Activated naive CD4-positive, alpha-beta T cell treated with anti-CD3 and anti-CD28 coated beads for 36 hours (primary cell): ENCODE measurements around the gene ATP6V1F. TPM values are rescaled to one million over a fixed set of nuclear protein-coding genes. Genes with fewer than 3 reads are reported as not detected.

Source experiments
- CTCF ChIA-PET: fragments of 350-600 bp; sonication (Branson Sonifier 250); formaldehyde crosslinking; loops from one replicate; lab custom pipeline; 2021; ENCODE audit warnings: antibody characterized with exemption; lab: Charles Lee
- DNase-seq: peaks from one replicate; pipeline ENCODE4 v3.0.0-alpha.2; 2020
- H3K27ac Mint-ChIP-seq: one replicate; pipeline ENCODE4 v1.8.0; 2021; ENCODE audit warnings: mild to moderate bottlenecking, mixed read lengths
- H3K27me3 Mint-ChIP-seq: one replicate; pipeline ENCODE4 v1.8.0; 2021; ENCODE audit warnings: low read depth, mixed read lengths
- H3K36me3 Mint-ChIP-seq: one replicate; pipeline ENCODE4 v1.8.0; 2021; ENCODE audit warnings: low read depth, mixed read lengths
- H3K4me1 Mint-ChIP-seq: one replicate; pipeline ENCODE4 v1.8.0; 2021; ENCODE audit warnings: low read depth, mixed read lengths
- H3K4me3 Mint-ChIP-seq: one replicate; pipeline ENCODE4 v1.8.0; 2021; ENCODE audit warnings: mild to moderate bottlenecking, moderate library complexity, mixed read lengths
- H3K9me3 Mint-ChIP-seq: one replicate; pipeline ENCODE4 v1.8.0; 2021; ENCODE audit warnings: mixed read lengths
- intact Hi-C: fragments of 100-400 bp; cut with micrococcal nuclease; formaldehyde crosslinking; loops from one replicate; pipeline ENCODE4 v1.15.1; 2023
- total RNA-seq, 2 experiments: library from RNA; stranded (reverse); gene quantifications; one replicate each; pipeline ENCODE4 v1.2.3, GENCODE V29; 2021

ATP6V1F gene
- total RNA-seq, 2 experiments from 2014 or later: 129 to 142 TPM

DNA sequence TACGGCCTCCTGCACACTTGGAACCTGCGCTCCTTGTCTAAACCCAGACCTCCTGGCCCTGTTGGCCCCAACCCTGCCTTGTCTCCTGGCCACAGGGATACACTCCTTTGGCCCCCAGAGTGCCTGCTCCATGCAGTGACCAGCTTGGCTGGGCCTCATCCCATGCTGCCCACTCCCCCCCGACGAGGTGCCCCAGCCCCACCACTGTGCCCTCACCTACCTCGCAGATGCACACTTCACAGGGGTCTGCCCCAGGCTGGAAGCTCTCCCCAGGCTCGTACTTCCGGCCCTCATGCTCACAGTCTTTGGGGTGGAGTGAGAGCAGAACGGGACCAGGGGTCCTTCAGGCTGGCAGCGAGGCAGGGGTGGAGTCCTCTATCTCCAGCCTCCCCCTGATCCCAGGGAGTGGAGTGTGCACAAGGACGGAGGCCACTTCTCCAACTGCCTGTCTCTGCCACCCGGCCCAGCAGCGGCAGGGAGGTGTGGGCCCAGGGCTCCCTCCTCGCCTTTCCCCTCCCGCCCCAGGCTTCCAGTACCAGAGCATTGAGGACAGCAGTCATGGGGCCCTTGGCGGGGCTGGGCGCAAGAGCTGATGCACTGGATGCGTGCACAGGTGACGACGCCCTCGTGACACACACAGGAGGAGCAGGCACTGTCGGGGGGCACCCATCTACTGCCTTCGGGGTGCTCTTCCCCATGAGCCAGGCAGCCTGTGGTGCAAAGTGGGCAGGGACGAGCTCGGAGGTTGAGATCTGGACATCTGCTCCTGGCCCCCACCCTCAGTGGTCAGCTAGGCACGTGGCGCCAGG, 22.1 kb downstream of the ATP6V1F start:
- no peak for DNase-seq
- intact Hi-C loops: loop anchor here (5.0 kb wide), 2 partner anchors 407 to 457 kb away; partner anchors contain the start of gene METTL2B
- Mint-ChIP-seq H3K9me3 (no peaks in the 10 kb centered on the region), H3K27me3 (peaks cover 5% of the 10 kb centered on the region), H3K36me3 (no peaks in the 10 kb centered on the region), H3K4me1 (no peaks in the 10 kb centered on the region), H3K27ac (no peak overlapping the region), H3K4me3 (no peak overlapping the region)
- CTCF ChIA-PET: interaction anchor here (1.0 to 2.3 kb wide), 12 partner anchors 22 to 440 kb away, joined by 3 to 19 read pairs (median 5); partner anchors contain the start of gene ATP6V1F

DNA sequence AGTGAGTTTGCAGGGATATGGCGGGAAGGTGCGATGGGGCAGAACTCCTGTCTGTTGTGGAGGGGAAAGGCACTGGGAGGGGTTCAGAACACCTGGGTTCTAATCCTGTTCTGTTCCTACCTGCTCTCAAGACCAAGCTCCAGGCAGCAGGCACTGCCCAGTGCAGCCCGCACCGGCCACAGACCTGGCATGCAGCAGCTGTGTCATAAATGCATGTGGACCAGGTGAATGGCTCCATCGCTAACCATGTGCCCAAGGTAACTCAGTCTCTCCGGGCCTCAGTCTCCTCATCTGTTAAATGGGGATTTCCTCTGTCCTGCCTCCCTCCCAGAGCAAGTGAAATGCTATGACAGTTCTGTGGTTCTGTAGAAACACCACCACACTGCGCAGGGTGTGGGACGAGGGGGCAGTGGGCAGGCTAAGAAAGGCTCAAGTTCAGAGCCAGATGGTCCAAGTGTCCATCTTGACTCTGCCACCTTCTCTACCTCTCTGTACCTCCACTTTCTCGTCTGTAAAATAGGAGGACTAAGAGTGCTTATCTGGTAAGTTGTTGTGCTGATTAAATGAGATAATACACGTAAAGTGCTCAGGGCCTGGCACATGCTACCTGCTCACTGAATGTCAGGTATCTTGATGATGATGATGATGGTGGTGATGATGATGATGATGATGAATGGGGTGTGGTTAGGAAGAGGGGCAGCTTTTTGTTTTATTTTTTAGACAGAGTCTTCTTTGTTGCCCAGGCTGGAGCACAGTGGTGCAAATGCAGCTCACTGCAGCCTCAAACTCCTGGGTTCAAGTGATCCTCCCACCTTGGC, 22.9 kb downstream of the ATP6V1F start:
- intact Hi-C loops: no loop called here
- H3K9me3 Mint-ChIP-seq: no peaks in the 10 kb centered on the region
- no peaks in the 10 kb centered on the region for H3K4me1 Mint-ChIP-seq
- DNase-seq: no peak
- no peak overlapping the region for H3K4me3 Mint-ChIP-seq
- no peaks in the 10 kb centered on the region for H3K36me3 Mint-ChIP-seq
- CTCF ChIA-PET: interaction anchor here (0.6 to 1.7 kb wide), 5 partner anchors 23 to 330 kb away, joined by 3 to 5 read pairs (median 3); partner anchors contain the start of gene ATP6V1F
- no peak overlapping the region for H3K27ac Mint-ChIP-seq
- peaks cover 10% of the 10 kb centered on the region for H3K27me3 Mint-ChIP-seq

GRCh38 chr7:128886391-128887168, 23.9 kb downstream of the ATP6V1F start:
- CTCF ChIA-PET: interaction anchor here (0.6 to 1.7 kb wide), 3 partner anchors 27 to 329 kb away, joined by 3 to 5 read pairs (median 3); no protein-coding TSS in a partner anchor
- Mint-ChIP-seq H3K9me3 (no peaks in the 10 kb centered on the region), H3K36me3 (no peaks in the 10 kb centered on the region), H3K27ac (no peak overlapping the region), H3K4me1 (no peaks in the 10 kb centered on the region), H3K4me3 (no peak overlapping the region), H3K27me3 (peaks cover 10% of the 10 kb centered on the region)
- intact Hi-C loops: no loop called here
- DNase-seq: no peak

GRCh38 chr7:128887169-128888038, 24.7 kb downstream of the ATP6V1F start:
- CTCF ChIA-PET: interaction anchor here (1.1 kb wide), 1 partner anchor 94 kb away, joined by 3 read pairs; no protein-coding TSS in a partner anchor
- H3K9me3 Mint-ChIP-seq: no peaks in the 10 kb centered on the region
- intact Hi-C loops: no loop called here

DNA sequence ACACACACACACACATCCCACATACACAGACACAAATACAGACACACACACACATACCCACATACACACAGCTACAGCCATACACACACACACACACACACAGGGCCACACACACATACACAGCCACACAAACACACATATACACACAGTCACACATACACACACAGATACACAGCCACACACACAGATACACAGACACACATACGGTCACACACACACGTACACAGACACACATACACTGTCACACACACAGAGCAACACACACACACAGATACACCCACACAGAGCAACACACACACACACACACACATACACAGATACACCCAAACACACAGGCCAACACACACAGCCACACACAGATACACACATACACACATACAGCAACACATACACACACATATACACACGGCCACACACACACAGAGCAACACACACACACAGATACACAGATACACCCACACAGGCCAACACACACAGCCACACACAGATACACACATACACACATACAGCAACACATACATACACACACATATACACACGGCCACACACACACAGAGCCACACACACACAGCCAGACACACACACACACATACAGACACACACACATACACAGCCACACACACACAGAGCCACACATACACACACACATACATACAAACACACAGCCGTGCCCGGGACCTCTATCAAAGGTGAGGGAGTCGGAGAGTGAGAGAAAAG, 25.5 kb downstream of the ATP6V1F start:
- DNase-seq: no peak
- Mint-ChIP-seq H3K27me3 (peaks cover 14% of the 10 kb centered on the region), H3K4me3 (no peak overlapping the region), H3K9me3 (no peaks in the 10 kb centered on the region), H3K27ac (no peak overlapping the region), H3K36me3 (no peaks in the 10 kb centered on the region), H3K4me1 (no peaks in the 10 kb centered on the region)
- CTCF ChIA-PET: no interaction called here
- intact Hi-C loops: no loop called here

More at GRCh38 chr7:128887169-128888038, 24.7 kb downstream of the ATP6V1F start:
- peaks cover 14% of the 10 kb centered on the region for H3K27me3 Mint-ChIP-seq
- H3K36me3 Mint-ChIP-seq: no peaks in the 10 kb centered on the region
- H3K4me3 Mint-ChIP-seq: no peak overlapping the region
- no peaks in the 10 kb centered on the region for H3K4me1 Mint-ChIP-seq
- no peak for DNase-seq
- no peak overlapping the region for H3K27ac Mint-ChIP-seq

DNA sequence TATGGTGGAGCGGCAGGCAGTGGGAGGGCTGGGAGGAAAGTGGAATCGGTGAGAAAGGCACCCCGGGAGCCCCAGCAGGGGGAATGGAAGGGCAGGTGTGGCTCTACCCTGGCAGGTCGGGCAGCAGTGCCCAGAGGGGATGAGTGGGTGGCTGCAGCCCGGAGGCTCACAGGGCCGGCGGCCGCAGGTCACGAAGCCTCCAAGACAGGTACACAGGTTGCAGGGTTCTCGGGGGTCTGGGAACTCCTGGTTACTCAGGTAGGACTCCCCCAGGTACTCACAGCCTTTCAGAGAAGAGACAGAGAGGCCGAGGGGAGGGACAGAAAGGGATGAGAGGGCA, 26.1 kb downstream of the ATP6V1F start:
- no peak for DNase-seq
- CTCF ChIA-PET: no interaction called here
- no peak overlapping the region for H3K27ac Mint-ChIP-seq
- no peaks in the 10 kb centered on the region for H3K9me3 Mint-ChIP-seq
- intact Hi-C loops: no loop called here
- H3K36me3 Mint-ChIP-seq: no peaks in the 10 kb centered on the region
- no peaks in the 10 kb centered on the region for H3K4me1 Mint-ChIP-seq
- peaks cover 14% of the 10 kb centered on the region for H3K27me3 Mint-ChIP-seq
- no peak overlapping the region for H3K4me3 Mint-ChIP-seq

DNA sequence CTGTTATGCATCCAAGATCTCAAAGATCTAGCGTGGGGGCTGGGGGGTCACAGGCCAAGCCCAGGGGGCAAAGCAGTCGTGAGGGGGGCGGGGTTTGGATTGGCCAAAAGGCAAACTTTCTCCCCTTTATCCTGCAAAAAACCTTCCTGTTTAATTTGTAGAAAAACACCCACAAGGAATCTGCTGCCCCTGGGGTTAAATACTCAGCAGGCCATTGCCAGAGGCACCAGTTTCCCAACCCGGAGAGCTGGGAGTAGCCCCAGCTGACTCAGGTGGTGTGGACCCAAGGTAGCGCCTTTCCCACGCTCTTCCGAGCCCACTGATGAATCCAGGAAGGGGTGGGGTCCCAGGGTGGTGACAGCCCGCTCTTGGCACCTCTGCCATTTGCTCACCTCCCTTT, 26.5 kb downstream of the ATP6V1F start:
- intact Hi-C loops: no loop called here
- Mint-ChIP-seq H3K9me3 (no peaks in the 10 kb centered on the region), H3K27ac (no peak overlapping the region), H3K4me3 (no peak overlapping the region), H3K4me1 (no peaks in the 10 kb centered on the region), H3K36me3 (no peaks in the 10 kb centered on the region), H3K27me3 (peaks cover 14% of the 10 kb centered on the region)
- DNase-seq: no peak
- CTCF ChIA-PET: no interaction called here

GRCh38 chr7:128890306-128891109, 27.9 kb downstream of the ATP6V1F start:
- no peak for DNase-seq

DNA sequence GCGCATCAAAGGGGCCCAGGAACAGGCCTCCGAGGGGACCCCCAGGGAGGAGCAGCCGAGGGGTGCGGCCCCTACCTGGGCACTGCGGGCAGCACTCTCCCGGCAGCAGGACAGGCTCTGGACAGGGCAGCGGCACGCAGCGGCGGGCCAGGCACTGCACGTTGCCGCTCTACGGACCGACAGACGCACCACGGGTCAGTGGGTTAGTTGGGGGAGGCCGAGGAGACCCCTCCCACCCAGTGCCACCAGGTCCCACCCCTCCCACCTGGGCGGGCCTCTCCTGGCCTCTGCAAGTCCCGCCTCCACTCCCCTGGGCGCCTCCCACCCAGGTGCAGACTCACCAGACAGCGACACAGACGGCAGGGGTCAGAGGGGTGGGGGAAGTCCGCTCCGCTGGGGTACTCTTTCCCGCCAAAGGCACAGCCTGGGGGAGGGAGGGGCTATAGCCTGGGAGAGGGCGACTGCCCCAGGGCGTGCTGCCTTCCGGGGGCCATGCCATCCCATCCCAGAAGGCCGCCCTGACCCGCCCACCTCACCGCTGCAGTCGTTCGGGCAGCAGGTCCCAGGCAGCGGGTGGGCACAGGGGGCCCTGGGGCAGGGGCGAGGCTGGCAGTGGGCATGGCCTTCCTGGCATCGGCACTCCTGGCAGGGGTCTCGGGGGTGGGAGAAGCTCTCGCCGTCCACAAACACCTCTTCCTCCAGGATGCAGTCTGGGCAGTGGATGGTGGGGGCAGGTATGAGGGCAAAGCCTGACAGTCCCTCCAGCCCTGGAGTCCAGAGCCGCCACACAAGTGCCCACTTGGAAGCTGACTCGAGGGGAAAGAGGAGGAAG, 28.7 kb downstream of the ATP6V1F start:
- no peak overlapping the region for H3K27ac Mint-ChIP-seq
- intact Hi-C loops: no loop called here
- no peaks in the 10 kb centered on the region for H3K4me1 Mint-ChIP-seq
- H3K9me3 Mint-ChIP-seq: no peaks in the 10 kb centered on the region
- peak overlapping the region; percentile 23 for H3K4me3 Mint-ChIP-seq
- DNase-seq: peak; percentile 23
- peaks cover 11% of the 10 kb centered on the region for H3K27me3 Mint-ChIP-seq
- no peaks in the 10 kb centered on the region for H3K36me3 Mint-ChIP-seq
- CTCF ChIA-PET: no interaction called here

More at GRCh38 chr7:128890306-128891109, 27.9 kb downstream of the ATP6V1F start:
- Mint-ChIP-seq H3K4me1 (no peaks in the 10 kb centered on the region), H3K4me3 (no peak overlapping the region), H3K9me3 (no peaks in the 10 kb centered on the region), H3K36me3 (no peaks in the 10 kb centered on the region), H3K27me3 (peaks cover 14% of the 10 kb centered on the region), H3K27ac (no peak overlapping the region)
- CTCF ChIA-PET: no interaction called here
- intact Hi-C loops: no loop called here

- no peak overlapping the region for H3K27ac Mint-ChIP-seq
- no peaks in the 10 kb centered on the region for H3K36me3 Mint-ChIP-seq
- CTCF ChIA-PET: no interaction called here
- H3K27me3 Mint-ChIP-seq: peaks cover 13% of the 10 kb centered on the region
- no peaks in the 10 kb centered on the region for H3K4me1 Mint-ChIP-seq
- DNase-seq: no peak
- no peak overlapping the region for H3K4me3 Mint-ChIP-seq
- intact Hi-C loops: no loop called here
- H3K9me3 Mint-ChIP-seq: no peaks in the 10 kb centered on the region
These were observed 29.2 kb downstream of the ATP6V1F start for GRCh38 chr7:128891942-128892269.
